CMK (cell line): ENCODE results near the gene EIF4ENIF1.
A peak's percentile ranks its signal among the peaks of the same experiment; 100 is the strongest.
"Not testable (repeated sequence)": the region's sequence is repeated elsewhere in the genome, so short reads cannot be mapped to it uniquely, and the experiment has no call there.

Experiments used
- DNase-seq: peaks from one replicate; pipeline ENCODE4 v3.0.0-alpha.2; 2010; ENCODE audit warnings: low read depth

Gene EIF4ENIF1

GRCh38 chr22:31491218-31491962 lies 1.7 kb upstream of the EIF4ENIF1 start:
- DNase-seq, result no peak

- peak; percentile 82 for DNase-seq
Measured at GRCh38 chr22:31490496-31490925, 869 bp upstream of the EIF4ENIF1 start.

GRCh38 chr22:31488988-31489617 lies 539 bp downstream of the EIF4ENIF1 start:
- peak; percentile 14 for DNase-seq

- no peak for DNase-seq
Measured at GRCh38 chr22:31488346-31488883, 1.2 kb downstream of the EIF4ENIF1 start.

GRCh38 chr22:31486951-31487350 lies 2.7 kb downstream of the EIF4ENIF1 start:
- no peak for DNase-seq

GRCh38 chr22:31486369-31486768 lies 3.3 kb downstream of the EIF4ENIF1 start:
- DNase-seq, result not testable (repeated sequence)

GRCh38 chr22:31482470-31482869 lies 7.2 kb downstream of the EIF4ENIF1 start:
- DNase-seq, result not testable (repeated sequence)

- no peak for DNase-seq
Measured at GRCh38 chr22:31481129-31481528, 8.5 kb downstream of the EIF4ENIF1 start.

GRCh38 chr22:31477329-31477728 lies 12.3 kb downstream of the EIF4ENIF1 start:
- DNase-seq, result no peak

GRCh38 chr22:31475800-31476199 lies 13.8 kb downstream of the EIF4ENIF1 start:
- no peak for DNase-seq

GRCh38 chr22:31474743-31475142 lies 14.9 kb downstream of the EIF4ENIF1 start:
- no peak for DNase-seq

GRCh38 chr22:31465307-31465706 lies 24.3 kb downstream of the EIF4ENIF1 start:
- no peak for DNase-seq

GRCh38 chr22:31461699-31462098 lies 27.9 kb downstream of the EIF4ENIF1 start:
- no peak for DNase-seq

GRCh38 chr22:31451709-31452571 lies 37.7 kb downstream of the EIF4ENIF1 start:
- DNase-seq, result peak; percentile 17

- DNase-seq, result no peak
Measured at GRCh38 chr22:31449506-31449905, 40.1 kb downstream of the EIF4ENIF1 start.

- DNase-seq, result no peak
Measured at GRCh38 chr22:31448382-31448781, 41.3 kb downstream of the EIF4ENIF1 start.

- DNase-seq, result no peak
Measured at GRCh38 chr22:31447337-31447736, 42.3 kb downstream of the EIF4ENIF1 start.

- DNase-seq, result no peak
Measured at GRCh38 chr22:31446767-31447166, 42.9 kb downstream of the EIF4ENIF1 start.

- no peak for DNase-seq
Measured at GRCh38 chr22:31446208-31446607, 43.4 kb downstream of the EIF4ENIF1 start.

GRCh38 chr22:31445642-31446041 lies 44.0 kb downstream of the EIF4ENIF1 start:
- DNase-seq, result no peak

- no peak for DNase-seq
Measured at GRCh38 chr22:31443516-31443915, 46.1 kb downstream of the EIF4ENIF1 start.

- DNase-seq, result no peak
Measured at GRCh38 chr22:31442768-31443489, 46.7 kb downstream of the EIF4ENIF1 start.
